HepG2 (cell line): ENCODE results near the gene TMEM120A. TPM values are rescaled to one million over a fixed set of nuclear protein-coding genes. Genes with fewer than 3 reads are reported as not detected.

Experiments
- ARID3A ChIP-seq: IDR thresholded peaks from 2 replicates; pipeline ENCODE4 v1.6.1; 2012; ENCODE audit warnings: low read depth, low read length, improper control_type of control experiment
- FOSL2 ChIP-seq: sonication (generic); formaldehyde crosslinking; IDR thresholded peaks from 2 replicates; pipeline ENCODE4 v1.4.0; 2020; ENCODE audit warnings: missing genetic modification reagents
- IRF9 ChIP-seq: sonication (generic); formaldehyde crosslinking; IDR thresholded peaks from 2 replicates; pipeline ENCODE4 v1.8.0; 2022; ENCODE audit warnings: missing genetic modification reagents, mild to moderate bottlenecking, borderline replicate concordance
- JDP2 ChIP-seq: sonication (generic); formaldehyde crosslinking; IDR thresholded peaks from 2 replicates; pipeline ENCODE4 v1.8.1; 2022; ENCODE audit warnings: missing genetic modification reagents, borderline replicate concordance
- KLF11 ChIP-seq: IDR thresholded peaks from 2 replicates; pipeline ENCODE4 v1.6.1; 2016; ENCODE audit warnings: missing compliant biosample characterization
- KMT2A ChIP-seq: sonication (generic); formaldehyde crosslinking; IDR thresholded peaks from 2 replicates; pipeline ENCODE4 v1.4.0; 2020; ENCODE audit warnings: missing genetic modification reagents
- MATR3 ChIP-seq: sonication (generic); formaldehyde crosslinking; IDR thresholded peaks from 2 replicates; pipeline ENCODE4 v1.4.0; 2020; ENCODE audit warnings: missing genetic modification reagents
- PRDM10 ChIP-seq: sonication (generic); formaldehyde crosslinking; IDR thresholded peaks from 2 replicates; pipeline ENCODE4 v1.4.0; 2020; ENCODE audit warnings: low read depth, missing genetic modification reagents
- RAD21 ChIP-seq: fragments of 450-650 bp; formaldehyde crosslinking; IDR thresholded peaks from 2 replicates; pipeline ENCODE4 v1.5.0; 2020; ENCODE audit warnings: mild to moderate bottlenecking
- RNF2 ChIP-seq: fragments of 450-650 bp; conservative IDR thresholded peaks from 2 replicates; pipeline ENCODE4 v1.6.1; 2016; ENCODE audit warnings: low read depth
- SNAPC2 ChIP-seq: sonication (generic); formaldehyde crosslinking; IDR thresholded peaks from 2 replicates; pipeline ENCODE4 v1.8.1; 2022; ENCODE audit warnings: mild to moderate bottlenecking, missing genetic modification reagents
- YEATS4 ChIP-seq: sonication (generic); formaldehyde crosslinking; IDR thresholded peaks from 2 replicates; pipeline ENCODE4 v1.4.0; 2020; ENCODE audit warnings: missing genetic modification reagents, borderline replicate concordance
- ZBED4 ChIP-seq: sonication (generic); formaldehyde crosslinking; IDR thresholded peaks from 2 replicates; pipeline ENCODE4 v1.4.0; 2020; ENCODE audit warnings: missing genetic modification reagents, borderline replicate concordance
- ZNF317 ChIP-seq: sonication (generic); formaldehyde crosslinking; IDR thresholded peaks from 2 replicates; pipeline ENCODE4 v1.5.0; 2020; ENCODE audit warnings: mild to moderate bottlenecking, missing genetic modification reagents
- ZNF484 ChIP-seq: sonication (generic); formaldehyde crosslinking; IDR thresholded peaks from 2 replicates; pipeline ENCODE4 v1.5.1; 2020; ENCODE audit warnings: mild to moderate bottlenecking, low read depth, missing genetic modification reagents, borderline replicate concordance
- ZNF766 ChIP-seq: sonication (generic); formaldehyde crosslinking; IDR thresholded peaks from 2 replicates; pipeline ENCODE4 v1.5.0; 2020; ENCODE audit warnings: missing genetic modification reagents, borderline replicate concordance
- ZSCAN31 ChIP-seq: sonication (generic); formaldehyde crosslinking; IDR thresholded peaks from 2 replicates; pipeline ENCODE4 v1.5.0; 2020; ENCODE audit warnings: low read depth, mild to moderate bottlenecking, missing genetic modification reagents
- polyA plus RNA-seq, 8 experiments: library from polyadenylated mRNA; depleted of rRNA in 3 of 8; stranded (reverse) in 7 of 8; unstranded in 1 of 8; fragments of >200 nt; fragmentation: Illumina TruSeq in 4 of 8; extraction: Trizol in 4 of 8; gene quantifications; 2 replicates each; pipeline versions ENCODE4 v1.2.1 to v1.2.3, GENCODE V29; 2011 to 2016; ENCODE audit warnings: low read depth in 4 of 8, missing spikeins in 1 of 8, mixed read lengths in 1 of 8; ENCODE audit not compliant: insufficient read depth in 1 of 8
- total RNA-seq, 5 experiments: library from RNA; depleted of rRNA; stranded (reverse); fragments of >200 nt; fragmentation: Illumina TruSeq; extraction: Trizol; gene quantifications; 2 replicates each; pipeline ENCODE4 v1.2.3, GENCODE V29; 2016; ENCODE audit warnings: low read depth in 1 of 5

The TMEM120A gene
- total and polyA plus RNA-seq, 2 of the 13 experiments (the other 11 are each of a cell fraction or from before 2014, with no cell fraction given), result 40.3 to 102 TPM

- TF ChIP-seq KLF11 (no peak), SNAPC2 (CRISPR knock-in tag) (no peak), ZNF484 (CRISPR knock-in tag) (no peak), PRDM10 (CRISPR knock-in tag) (no peak), ZNF766 (CRISPR knock-in tag) (no peak), RNF2 (no peak), RAD21 (CRISPR knock-in tag) (no peak), ZNF317 (CRISPR knock-in tag) (no peak), MATR3 (CRISPR knock-in tag) (no peak), YEATS4 (no peak), ARID3A (peak; percentile 53; the same call in 1 of the 2 replicates), KMT2A (CRISPR knock-in tag) (no peak), ZBED4 (0 out of 2 replicates have a peak, but pooled peaks have one; percentile 31), IRF9 (no peak), JDP2 (CRISPR knock-in tag) (no peak; the same call in 1 of the 2 replicates), FOSL2 (CRISPR knock-in tag) (peak; percentile 60; the same call in 1 of the 2 replicates), ZSCAN31 (CRISPR knock-in tag) (no peak)
These were observed 31.6 kb downstream of the TMEM120A start (continued) for GRCh38 chr7:75962607-75963380.
